ENCODE results near the gene TRAF4.

The TRAF4 gene

DNA sequence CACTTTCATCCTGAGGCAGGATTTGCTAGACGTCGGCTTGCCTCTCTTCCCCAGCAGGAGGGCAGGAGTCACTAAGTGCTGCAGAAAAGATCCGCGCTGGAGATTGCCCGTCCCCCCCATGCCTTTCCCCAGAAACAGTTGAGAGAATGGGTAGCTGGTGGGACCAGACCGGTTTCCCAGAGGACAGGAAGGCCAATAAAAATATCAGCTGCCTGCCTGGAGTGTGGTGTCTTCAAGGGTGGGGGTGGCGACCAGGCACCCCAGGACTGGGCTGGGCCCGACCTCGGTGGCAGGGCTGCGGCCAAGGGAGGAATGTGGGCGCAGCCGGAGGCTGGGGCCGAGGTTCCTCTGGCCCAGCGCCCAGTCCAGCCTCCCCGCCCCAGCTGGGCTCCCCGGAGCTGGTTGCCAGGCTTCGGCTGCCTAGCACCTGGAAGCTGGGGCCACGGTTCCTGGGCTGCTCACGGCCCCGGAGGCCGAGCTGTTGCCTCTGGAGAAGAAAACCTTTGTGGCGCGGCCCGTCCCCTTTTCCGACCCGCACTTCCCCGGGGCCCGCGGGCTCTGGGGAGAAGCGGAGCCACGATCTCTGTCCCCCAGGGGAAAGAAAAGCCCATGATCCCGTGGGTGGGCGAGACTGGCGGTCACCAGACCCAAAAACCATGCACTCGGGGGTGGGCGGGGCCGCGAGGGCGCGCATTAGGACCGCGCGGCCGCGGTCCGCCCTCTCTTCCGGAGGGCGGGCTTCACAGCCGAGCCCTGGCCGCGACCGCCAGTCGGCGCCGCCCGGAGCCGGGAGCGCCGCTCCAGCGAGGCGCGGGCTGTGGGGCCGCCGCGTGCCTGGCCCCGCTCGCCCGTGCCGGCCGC, at the start of gene TRAF4:
Gene TRAF4 (plus strand): TSS at position 769 of the 861 bp plus-strand sequence. CDS start 102 bp downstream, outside the sequence.
- peak; percentile 60 to 65 for DNase-seq (ENCODE audit: low read depth in 2 of 2)

DNA sequence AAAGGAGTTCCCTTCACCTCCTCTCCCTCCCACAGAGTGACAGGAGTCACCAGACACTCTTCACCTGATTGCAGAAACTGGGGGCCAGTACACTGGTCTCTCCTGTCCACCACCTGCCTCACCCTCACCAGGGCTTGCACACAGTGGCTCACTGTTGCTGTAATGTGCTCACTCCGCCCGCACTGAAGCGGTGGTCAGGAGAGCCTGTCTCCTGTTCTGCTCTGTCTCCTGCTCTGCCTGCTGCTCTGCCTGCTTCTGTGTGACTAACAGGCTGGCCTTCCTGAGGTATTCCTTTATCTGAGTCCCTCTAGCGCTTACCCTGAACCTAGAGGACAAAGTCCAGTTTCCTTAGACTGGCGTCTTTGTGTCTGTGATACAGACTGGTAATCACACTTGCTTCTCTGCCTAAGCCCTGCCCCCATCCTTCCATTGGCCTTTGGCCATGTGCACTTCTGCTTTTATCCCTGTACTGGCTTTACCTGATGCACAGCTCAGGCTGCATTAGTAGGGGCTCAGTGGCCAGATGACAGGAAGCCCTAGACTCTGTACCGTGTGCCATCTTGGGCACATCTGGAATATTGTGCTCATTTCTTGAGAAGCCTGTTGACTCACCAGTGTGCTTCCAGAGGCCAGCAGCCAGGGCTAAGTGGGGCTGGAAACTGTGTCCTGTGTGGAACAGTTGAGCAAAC, 45.4 kb upstream of the TRAF4 start:
- no peak for DNase-seq (ENCODE audit: low read depth in 2 of 2)

GRCh38 chr17:28700278-28700677, 43.5 kb upstream of the TRAF4 start:
- no peak for DNase-seq (ENCODE audit: low read depth in 2 of 2)

- DNase-seq (ENCODE audit: low read depth in 2 of 2) = no peak
Measured at GRCh38 chr17:28700830-28701492, 42.9 kb upstream of the TRAF4 start.

DNA sequence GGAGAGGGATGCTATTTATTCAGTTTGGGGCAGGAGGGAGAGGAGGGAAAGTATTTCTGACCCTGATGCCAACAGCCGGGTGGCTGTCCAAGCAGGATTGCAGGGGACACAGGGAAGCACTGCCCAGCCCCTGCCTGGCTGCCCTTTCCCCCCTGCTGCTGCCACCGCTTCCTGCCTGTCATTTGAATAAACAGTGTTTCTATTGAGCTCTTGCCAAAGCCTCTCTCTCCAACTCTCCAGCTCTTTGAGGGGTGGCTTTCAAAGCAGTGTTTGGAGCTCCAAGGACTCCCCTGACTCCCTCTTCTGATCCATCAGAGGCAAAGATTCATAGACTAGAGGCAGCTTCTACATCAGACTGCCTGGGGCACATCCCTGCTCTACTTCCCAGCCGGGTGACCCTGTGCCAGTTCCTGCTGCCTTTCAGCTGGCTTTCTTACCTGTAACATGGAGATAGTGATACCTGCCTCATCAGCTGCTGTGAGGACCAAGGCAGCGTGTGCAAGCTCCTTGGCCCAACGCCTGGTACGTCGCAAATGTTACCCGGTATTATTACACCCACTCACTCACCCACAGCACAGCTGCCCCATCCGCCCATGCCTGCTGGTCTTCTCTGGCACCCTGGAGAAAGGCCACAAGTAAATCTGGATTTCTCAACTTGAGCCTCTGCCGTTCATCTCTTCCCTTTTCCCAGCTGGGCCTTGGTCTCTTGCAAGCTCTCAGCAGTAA, 41.6 kb upstream of the TRAF4 start:
- DNase-seq (ENCODE audit: low read depth in 2 of 2) = no peak

DNA sequence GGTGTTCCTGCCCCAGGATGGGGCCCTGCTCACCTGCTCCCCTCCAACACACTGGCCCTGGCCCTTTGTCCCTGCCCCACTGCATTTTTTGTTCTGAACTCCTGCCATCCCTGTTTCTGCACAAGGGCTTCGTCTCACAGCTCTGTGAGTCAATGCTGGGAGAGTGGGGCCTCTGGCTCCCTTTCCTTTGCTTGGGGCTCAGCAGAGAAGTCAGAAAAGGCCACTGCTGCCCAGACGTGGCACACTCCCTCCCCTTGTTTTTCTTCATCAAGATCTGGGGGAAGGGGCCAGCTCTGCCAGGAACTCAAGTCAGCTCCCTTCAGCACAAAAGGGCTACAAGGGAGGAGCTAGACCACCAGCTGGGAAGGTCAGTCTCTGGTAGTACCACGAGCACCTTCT, 41.1 kb upstream of the TRAF4 start:
- DNase-seq (ENCODE audit: low read depth in 2 of 2) = no peak

DNA sequence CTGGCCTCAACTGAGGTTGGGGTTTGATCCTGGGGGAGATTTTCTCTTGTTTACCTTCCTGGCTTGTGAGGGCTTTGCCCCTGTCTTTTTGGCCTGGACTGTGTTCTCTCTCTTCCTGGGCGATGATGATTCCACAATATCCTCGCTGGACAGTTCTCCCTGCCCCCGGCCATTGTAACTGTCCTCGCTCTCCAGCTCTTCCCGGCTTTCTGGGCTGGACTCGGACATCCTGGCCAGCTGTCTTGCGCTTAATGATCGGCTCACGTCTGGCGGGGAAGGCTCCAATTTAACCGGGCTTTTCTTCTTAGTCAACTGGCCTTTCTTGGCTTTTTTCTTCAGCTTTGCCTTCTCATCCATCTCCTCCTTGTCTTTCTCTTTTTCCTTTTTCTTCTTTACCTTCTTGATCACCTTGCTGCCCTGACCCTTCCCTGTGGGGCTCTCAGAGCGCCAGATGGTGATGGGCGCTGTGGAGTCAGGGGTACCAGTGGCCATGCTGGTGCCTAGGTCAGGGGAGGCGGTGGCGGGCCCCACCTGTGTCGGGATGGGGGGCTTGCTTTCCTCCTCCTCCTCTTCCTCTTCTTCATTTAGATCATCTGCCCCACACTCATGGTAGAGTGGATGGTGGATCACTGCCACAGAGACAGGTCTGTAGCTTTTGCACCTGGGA, 40.1 kb upstream of the TRAF4 start:
- no peak for DNase-seq (ENCODE audit: low read depth in 2 of 2)

- DNase-seq (ENCODE audit: low read depth in 2 of 2) = no peak
Measured at GRCh38 chr17:28704219-28704858, 39.5 kb upstream of the TRAF4 start.

DNA sequence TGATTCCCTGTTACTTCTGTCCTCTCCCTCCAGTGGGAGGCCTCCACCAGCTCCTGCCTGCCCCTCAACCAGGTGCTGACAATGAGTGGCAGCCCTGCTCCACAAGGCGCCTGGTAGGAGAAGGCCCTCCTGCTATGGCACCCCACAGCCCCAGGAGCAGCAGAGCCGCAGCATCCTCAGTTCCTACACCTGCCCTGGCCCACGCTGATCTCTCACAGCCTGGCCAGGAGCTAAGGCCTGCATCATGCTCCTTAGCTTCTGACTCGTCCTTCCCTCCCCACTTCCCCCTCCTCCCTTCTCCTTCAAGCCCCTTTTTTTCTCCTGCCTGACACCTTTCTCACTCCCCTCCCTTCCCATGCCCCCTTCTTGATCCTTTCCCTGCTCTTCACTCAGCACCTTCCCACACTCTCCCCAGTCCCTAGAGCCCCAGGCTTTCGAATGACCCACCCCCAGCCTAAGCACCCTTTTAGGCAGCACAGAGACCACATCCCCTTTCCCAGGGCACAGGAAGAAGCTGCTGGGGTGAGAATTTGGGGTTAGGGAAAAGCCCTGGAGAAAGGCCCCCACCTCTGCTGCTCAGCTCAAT, 38.6 kb upstream of the TRAF4 start:
- DNase-seq (ENCODE audit: low read depth in 2 of 2) = no peak

DNA sequence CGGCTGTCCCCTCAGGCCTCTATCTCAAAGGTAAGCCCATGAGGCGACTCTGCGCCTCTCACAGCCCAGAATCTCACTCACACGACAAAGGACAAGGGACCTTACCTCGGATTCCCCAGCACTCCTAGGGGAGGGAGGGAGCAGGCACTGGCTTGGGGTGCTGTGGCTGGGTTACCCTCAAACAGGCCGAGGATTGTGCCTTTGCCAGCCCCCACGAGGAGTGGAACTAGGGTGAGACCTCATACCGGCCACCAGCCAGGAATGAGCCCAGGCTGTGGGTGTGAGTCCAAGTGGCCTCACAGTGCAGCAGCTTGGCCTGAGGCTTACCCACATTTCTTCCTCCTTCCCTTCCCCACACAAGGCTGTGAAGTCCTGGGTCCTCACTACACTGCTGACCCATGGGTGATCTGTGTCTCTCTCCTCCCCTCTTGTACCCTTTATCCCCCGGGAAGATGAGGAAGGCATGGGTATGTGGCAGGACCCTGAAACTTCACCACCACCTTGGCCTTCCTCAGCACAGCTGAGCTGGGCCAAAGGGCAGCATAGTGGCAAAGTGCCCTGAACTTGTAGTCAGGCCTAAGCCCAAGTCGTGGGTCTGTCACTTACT, 38.0 kb upstream of the TRAF4 start:
- DNase-seq (ENCODE audit: low read depth in 2 of 2) = no peak

DNA sequence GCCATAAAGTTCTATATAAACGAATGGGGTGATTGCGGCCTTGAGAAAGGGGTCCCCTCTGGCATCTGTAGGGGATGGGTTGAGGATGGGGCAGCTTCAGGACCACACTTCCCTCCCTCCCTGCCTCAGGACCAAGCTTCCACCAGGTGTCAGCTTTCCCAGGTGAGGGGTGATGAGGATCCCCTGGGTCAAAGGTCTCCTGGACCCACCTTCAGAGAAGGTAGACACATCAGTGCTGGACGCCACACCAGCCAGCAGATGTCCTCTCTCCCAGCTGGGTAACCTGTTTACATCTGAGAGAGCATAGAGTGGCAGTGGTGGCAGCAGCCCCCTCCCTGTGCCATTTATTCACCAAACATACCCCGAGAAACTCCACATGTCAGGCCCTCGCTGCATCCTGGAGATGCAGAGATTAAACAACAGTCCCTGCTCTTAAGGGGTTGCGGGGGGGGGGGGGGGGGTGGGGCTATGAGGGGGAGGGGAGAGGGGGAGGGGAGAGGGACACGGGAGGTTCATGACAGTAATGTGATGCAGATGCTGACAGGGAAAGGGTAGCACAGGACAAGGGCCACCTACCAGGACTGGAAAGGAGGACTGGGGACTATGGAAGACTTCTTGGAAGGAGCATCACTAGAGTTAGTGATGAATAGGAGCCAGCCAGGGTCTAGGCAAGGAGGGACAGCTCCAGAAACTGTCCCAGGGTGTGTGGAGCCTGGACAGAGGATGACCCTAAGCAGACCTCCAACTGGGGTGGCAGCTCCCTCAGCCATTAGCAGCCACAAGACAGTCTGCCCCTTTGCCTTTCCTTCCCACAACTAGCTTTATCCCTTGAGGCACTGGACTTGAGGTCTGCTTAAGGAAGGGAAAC, 37.1 kb upstream of the TRAF4 start:
- DNase-seq (ENCODE audit: low read depth in 2 of 2) = no peak

- DNase-seq (ENCODE audit: low read depth in 2 of 2) = no peak
Measured at GRCh38 chr17:28707339-28707720, 36.5 kb upstream of the TRAF4 start.

DNA sequence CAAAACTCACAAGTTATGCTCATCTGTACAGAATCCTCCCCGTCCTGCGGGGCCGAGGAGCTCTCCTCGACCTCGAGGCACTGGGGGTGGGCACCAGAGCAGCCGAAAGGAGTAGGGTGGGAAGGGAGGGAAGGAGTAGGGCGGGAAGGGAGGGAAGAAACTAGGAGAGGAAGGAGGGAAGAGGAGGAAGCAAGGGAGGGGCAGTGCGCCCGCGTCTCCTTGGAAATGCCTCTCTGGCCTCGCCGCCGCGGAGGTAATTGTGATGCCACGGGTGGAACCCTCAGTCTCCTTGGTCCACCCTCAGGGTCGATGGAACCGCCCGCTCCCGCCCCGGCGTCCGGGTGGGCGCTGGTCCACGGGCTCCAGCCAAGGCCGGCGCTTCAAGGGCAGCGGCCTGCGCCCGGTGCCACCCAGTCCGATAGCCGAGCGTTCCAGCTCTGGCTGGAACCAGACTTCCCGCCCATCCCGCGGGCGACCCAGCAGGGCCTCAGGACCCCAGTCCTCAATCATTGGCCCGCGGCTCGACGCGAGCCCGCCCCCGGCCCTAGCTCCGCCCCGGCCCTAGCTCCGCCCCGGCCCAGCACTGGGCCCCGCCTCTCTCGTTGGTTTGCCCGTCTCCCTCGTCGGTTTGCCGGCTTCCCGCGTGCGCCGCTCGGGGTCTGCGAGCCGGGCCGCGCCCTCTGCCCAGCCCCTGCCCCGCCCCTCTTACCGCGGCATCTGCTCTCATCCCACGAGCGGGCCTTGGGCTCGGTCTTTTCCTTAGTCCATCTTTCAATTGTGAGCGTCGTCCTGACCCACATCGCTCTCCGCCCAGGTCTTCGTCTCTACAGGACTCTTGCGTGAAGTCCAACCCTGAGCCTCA, 32.7 kb upstream of the TRAF4 start:
- DNase-seq (ENCODE audit: low read depth in 2 of 2) = peak; percentile 74 to 75

- no peak for DNase-seq (ENCODE audit: low read depth in 2 of 2)
Measured at GRCh38 chr17:28711723-28712031, 32.1 kb upstream of the TRAF4 start, which contains the start of gene PROCA1. TSS of gene PROCA1 (minus strand) at chr17:28711888. CDS start at chr17:28711660, 228 bp downstream.

DNA sequence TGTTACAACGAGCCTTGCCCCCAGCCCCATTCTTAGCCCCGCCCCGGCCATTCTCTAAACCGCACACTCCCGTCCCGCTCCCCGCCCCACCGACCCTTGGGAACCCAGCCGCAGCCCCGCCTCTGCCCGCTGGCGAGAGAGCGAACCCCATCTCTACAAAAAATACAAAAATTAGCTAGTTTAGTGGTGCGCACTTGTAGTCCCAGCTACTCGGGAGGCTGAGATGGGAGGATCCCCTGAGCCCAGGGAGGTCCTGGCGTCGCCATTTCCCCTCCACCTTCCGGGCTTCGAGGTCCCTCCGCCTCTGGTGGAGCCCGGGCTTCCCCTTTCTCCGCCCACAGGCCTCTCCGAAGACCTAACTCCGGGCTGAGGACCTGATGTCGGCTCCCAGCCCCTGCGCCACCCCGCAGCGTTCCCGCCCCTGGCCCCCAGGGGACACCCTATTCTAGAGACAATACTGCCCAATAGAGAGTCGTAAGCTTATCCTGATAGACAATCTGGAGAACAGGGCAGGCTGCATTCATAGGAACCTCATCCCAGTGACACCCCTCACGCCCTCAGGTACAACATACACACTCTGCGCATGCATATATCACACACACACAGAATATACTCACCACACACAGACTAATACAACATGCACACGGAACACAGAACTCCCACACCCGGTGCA, 31.6 kb upstream of the TRAF4 start:
- DNase-seq (ENCODE audit: low read depth in 2 of 2) = peak in 1 of 2 donors; percentile 31

- no peak for DNase-seq (ENCODE audit: low read depth in 2 of 2)
Measured at GRCh38 chr17:28712705-28713415, 31.0 kb upstream of the TRAF4 start.

- no peak for DNase-seq (ENCODE audit: low read depth in 2 of 2)
Measured at GRCh38 chr17:28714281-28714680, 29.5 kb upstream of the TRAF4 start.
